Measurements from ENCODE around the gene ZNF578. TPM values are rescaled to one million over a fixed set of nuclear protein-coding genes. Genes with fewer than 3 reads are reported as not detected.
"Not testable (repeated sequence)": the region's sequence is repeated elsewhere in the genome, so short reads cannot be mapped to it uniquely, and the experiment has no call there.

Gene ZNF578
- total RNA-seq, 4 donors from 2014 or later = 0.65 to 2.9 (median 1.5) TPM

GRCh38 chr19:52492994-52493470, 39.7 kb downstream of the ZNF578 start:
- DNase-seq (ENCODE audit: low spot score) = no peak
- no peak for TF ChIP-seq CTCF (IDR thresholded peaks at IDR 0.05)
- peak; percentile 37 for ATAC-seq (ENCODE audit: low FRiP score)

GRCh38 chr19:52494518-52494917, 41.2 kb downstream of the ZNF578 start:
- no peak for TF ChIP-seq CTCF (IDR thresholded peaks at IDR 0.05)
- DNase-seq (ENCODE audit: low spot score) (no peak), ATAC-seq (ENCODE audit: low FRiP score) (no peak)

- ATAC-seq (ENCODE audit: low FRiP score) (no peak), DNase-seq (ENCODE audit: low spot score) (no peak)
- TF ChIP-seq CTCF (IDR thresholded peaks at IDR 0.05) = no peak
These were observed 45.2 kb downstream of the ZNF578 start for GRCh38 chr19:52498571-52498970.

DNA sequence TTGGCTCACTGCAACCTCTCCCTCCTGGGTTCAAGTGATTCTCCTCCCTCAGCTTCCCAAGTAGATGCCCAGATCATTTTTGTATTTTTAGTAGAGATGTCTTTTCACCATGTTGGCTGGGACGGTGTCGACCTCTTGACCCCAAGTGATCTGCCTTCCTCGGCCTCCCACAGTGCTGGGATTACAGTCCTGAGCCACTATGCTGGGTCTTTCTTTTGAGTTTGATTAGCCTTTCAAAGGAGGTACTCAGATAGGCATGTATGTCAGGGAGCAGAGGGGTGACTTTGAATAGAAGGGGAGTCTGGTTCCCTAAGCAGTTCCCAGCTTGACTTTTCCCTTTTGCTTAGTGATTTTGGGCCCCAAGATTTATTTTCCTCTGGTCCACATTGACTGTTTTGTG, 47.1 kb downstream of the ZNF578 start:
- not testable (repeated sequence) for ATAC-seq (ENCODE audit: low FRiP score); DNase-seq (ENCODE audit: low spot score)

- ATAC-seq (ENCODE audit: low FRiP score); DNase-seq (ENCODE audit: low spot score): not testable (repeated sequence)
These were observed 47.6 kb downstream of the ZNF578 start for GRCh38 chr19:52500991-52501390.

DNA sequence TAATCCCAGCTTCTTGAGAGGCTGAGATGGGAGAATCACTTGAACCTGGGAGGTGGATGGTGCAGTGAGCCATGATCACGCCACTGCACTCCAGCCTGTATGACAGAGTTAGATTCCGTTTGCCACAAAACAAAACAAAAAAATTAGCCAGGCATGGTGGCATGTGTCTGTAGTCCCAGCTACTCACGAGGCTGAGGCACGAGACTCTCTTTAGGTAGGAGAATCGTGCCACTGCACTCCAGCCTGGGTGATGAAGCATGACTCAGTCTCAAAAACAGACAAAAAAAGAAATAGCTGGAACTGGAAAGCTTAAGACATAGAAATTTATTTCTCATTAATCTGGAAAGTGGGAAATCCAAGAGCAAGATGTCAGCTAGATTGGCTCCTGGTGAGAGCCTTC, 53.9 kb downstream of the ZNF578 start:
- TF ChIP-seq CTCF (IDR thresholded peaks at IDR 0.05) = no peak
- DNase-seq (ENCODE audit: low spot score) = no peak
- no peak for ATAC-seq (ENCODE audit: low FRiP score)

- DNase-seq (ENCODE audit: low spot score) (no peak), ATAC-seq (ENCODE audit: low FRiP score) (no peak)
- TF ChIP-seq CTCF (IDR thresholded peaks at IDR 0.05) = no peak
These were observed 62.8 kb downstream of the ZNF578 start for GRCh38 chr19:52516191-52516590.

- ATAC-seq (ENCODE audit: low FRiP score) (no peak), DNase-seq (ENCODE audit: low spot score) (no peak)
- TF ChIP-seq CTCF (IDR thresholded peaks at IDR 0.05) = no peak
These were observed 65.3 kb downstream of the ZNF578 start for GRCh38 chr19:52518646-52519045.

GRCh38 chr19:52519175-52519574, 65.8 kb downstream of the ZNF578 start:
- not testable (repeated sequence) for DNase-seq (ENCODE audit: low spot score); ATAC-seq (ENCODE audit: low FRiP score)

Data from omental fat pad (tissue), 4 donors.